ENCODE measurements around the gene EXD2.
"Not testable (repeated sequence)": the region's sequence is repeated elsewhere in the genome, so short reads cannot be mapped to it uniquely, and the experiment has no call there.

The EXD2 gene

DNA sequence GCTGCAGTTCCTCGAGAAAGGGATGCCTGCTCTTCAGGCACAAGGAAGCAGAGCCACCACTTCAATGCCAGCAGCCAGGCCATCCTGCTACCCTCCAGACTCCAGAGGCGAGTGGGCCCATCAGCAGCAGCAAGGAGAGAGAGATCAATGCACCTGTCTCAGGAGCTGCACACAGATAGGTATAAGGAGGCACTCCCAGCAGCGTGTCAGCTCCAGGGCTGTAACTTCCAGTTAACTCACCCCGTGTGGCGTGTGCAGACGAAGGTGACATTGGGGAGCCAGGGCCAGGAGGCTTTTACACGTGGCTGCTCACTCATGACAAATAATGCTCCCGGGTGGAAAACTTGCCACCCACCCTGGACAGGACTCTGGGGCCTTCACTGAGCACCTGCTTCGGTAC is 92.9 kb downstream of the EXD2 start:
- DNase-seq, result no peak

DNA sequence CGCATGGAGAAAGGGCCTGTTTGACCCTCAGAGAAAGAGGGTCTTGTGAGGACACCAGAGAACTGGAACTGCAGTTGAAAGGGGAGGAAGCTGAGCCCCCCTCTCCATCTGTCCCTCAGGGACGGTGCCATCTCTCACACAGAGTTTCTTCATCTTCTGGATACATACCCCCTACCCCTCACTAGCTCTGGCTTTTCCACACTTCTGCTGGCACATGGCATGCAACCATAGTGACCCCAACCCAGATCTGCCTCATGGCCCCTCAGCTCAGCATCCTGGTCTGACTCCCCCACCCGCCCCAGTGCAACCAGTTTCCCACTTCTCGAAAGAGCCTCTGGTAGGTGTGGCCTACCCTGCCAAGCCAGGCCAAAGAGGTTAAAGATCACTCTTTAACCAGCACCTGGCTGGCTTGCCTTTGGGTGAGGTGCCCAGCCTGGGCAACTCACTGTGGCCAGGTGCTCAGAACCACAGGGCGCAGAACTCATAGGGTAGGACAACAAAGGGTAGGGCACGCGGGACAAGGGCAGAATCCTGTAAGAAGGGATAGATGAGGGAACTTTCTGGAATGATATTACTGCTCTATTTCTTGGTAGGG is 94.5 kb downstream of the EXD2 start:
- no peak for DNase-seq

DNA sequence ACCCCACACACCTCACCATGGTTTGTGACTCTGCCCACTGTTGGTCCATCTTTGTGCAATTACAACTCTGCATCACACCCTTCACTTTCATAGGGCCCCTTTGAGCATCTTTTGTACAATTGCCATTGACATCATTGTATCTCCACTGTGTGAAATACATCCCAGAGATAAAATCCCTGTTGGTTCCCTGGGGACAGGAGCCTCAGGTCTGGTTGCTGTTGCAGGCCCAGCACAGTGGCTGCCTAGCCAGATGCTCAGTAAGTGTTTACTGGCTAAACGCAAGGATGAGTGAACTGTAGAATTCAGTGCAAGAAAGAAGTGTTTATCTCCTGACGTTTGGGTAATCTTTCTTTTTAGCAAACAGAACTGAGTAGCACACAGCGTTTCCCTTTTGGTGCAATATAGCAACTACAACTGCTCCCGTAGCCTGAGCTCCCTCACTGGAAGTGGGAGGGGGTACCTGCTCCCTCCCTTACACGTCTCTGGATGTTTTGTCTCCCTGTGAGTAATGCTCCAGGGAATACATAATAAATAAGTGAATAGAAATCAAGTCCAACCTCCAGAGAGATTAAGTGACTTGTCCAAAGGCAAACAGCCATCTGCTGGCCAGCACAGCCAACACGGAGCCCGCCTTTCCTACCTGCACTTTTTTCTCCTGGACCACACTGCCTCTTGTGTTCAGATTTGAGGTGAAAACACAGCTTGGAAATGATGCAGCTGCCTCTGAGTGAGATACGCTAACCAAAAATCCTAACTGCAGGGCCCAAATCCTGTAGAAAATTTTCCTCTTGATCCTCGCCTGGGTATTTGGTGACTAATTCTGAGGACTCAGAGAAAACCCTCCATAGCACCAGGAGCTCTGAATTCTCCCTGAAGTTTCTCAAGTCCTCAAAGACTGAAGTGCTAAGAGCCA is 96.1 kb downstream of the EXD2 start:
- DNase-seq, result no peak

DNA sequence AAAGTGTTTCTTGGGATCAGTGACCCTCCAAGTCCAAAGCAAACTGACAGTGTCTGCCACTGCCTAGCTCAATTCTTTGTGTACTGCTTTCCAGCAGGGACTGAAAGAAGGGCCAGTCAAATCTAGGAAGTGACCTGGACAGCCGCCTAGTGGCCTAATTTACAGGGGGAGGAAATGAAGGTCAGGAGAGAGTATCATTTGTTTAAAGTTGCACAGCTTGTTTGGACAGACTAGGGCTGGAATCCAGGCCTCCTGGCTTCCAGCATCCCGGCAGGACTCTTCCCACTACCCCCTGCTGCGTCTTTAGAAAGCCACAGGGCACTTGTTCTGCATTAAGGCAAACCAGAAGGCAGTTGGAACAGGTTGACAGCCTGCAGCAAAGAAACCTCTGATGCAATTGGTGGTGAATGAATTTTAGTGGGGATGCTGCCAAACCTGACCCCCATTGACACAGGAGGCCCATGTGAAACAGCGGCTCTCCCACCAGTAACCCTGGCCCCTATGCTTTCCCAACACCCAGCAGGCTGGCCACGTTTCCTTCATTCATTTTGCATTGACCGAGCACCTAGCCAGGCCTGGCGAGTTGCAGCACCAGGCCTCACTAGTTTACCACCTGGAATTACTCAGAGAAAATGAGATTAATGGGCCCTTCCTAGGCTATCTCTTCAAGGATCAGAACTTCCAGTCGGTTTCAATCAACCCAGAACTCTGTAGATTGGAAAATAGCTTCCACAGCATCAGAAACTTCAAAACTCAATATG is 96.9 kb downstream of the EXD2 start:
- DNase-seq, result no peak

DNA sequence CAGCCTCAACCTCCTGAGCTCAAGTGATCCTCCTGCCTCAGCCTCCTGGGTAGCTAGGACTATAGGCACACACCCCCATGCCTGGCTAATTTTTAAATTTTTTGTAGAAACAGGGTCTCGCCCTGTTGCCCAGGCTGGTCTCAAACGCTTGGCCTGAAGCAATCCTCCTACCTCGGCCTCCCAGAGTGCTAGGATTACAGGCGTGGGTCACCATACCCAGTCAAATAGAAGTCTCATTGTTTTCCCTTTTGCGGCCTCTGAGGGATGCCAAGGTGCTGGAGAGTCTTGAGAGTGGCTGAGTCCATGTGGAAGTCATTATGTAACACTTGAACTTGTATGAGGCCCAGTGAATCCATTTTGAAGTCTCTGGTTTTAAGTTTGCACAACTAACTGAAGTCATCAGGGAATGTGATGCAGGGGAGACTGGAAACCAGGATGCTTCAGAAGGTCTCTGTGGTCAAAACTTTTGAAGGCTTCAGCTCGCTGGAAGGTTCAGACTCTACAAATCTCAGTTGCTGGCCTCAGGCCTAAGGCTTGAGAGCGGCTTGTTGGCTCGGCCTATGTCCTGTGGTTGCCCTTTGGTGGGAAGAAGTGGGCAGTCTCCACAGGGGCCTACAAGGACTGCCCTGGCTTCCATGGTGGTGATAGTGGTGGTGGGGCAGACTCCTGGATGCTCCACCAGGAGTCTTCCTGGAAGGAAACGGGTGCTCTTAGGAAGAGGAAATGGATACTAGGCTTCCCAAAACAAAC is 97.8 kb downstream of the EXD2 start:
- DNase-seq, result no peak

DNA sequence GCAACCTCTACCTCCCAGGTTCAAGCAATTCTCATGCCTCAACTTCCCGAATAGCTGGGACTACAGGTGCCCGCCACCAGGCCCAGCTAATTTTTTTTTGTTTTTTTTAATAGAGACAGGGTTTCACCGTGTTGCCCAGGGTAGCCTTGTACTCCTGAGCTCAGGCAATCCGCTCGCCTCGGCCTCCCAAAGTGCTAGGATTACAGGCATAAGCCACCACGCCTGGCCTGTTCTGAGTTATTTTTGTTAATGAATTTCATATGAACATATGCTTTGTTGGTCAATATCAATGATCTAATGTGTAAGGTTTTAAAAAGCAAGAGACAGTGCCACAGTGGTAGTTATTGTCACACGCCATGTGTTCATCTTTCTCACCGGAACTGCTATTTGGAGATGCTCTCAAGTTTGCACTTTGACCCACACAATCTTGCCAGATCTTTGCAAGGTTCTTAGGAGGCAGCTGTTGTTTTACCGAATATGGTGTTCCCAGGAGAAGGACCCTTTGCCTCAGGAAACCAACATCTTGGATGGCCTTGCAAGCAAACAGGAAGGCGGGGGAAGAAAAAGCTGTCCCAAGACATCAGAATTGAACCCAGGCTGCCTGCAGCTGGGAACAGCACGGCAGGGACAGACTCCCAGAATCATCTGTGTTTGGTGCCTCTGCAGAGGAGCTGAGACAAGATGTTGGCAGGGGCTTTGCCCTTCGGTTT is 98.7 kb downstream of the EXD2 start:
- no peak for DNase-seq

DNA sequence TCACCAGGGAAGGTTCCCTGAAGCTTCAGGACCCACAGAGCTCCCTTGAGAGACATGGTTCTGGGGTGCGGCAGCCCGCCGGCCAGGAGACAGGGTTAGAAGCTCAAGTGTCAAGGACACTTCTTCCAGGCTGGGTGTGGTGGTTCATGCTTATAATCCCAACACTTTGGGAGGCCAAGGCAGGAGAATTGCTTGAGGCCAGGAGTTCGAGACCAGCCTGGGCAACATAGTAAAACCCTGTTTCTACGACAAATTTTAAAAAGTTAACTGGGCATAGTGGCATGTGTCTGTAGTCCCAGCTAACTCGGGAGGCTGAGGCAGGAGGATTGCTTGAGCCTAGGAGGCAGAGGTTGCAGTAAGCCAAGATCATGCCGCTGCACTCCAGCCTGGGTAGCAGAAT is 99.6 kb downstream of the EXD2 start:
- DNase-seq, result not testable (repeated sequence)

DNA sequence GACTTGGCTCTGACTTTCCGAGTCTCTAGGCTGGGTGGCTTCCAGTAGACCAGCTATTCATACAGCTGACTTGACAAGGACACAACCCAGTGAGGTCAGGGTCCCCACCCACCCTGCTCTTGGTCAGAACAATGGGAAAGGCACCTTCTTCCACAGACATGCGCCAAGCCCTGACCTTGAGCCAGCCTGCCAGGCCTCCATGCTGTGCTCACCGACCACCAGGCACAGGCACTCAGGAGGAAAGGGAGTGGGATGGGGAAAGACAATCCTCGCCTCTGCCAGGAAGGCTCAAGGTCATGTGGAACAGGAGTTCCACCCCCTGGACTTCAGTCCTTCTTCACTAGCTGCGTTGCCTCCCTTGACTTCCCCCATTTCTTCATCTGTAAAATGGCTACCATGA is 100.1 kb downstream of the EXD2 start:
- no peak for DNase-seq

DNA sequence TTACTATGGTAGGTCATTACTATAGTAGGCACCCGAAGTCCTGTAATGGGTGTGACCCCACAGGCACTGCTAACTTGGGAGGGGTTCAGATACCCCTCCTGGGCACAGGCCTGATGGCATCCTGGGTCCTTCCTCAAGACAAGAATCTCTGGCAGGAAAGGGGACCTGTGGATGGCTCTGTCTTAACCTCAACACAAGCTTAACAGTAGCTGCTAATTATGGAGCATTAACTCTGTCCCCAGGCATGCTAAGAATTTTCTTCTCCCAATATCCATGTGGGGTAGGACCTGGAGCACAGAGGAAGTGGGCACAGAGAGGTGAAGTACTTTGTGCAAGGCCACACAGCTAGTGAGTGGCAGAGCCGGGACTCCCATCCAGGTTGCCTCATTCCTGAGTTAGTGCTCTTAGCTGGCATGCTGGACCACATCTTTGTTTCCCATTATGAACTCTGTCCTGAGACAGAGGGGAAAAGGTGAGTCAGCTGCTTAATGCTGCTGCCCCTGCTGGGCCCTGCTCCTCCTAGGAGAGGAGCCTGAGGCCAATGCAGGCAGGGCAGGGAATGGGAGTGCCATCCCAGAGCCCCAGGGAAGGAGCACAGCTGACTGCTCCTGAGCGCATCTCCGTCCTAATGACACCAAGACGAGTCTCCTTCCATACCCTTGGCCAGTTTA is 100.7 kb downstream of the EXD2 start:
- no peak for DNase-seq

Measured in CD4-positive, alpha-beta T cell treated with Interleukin-15 for 1 hour (primary cell).